Activated naive CD4-positive, alpha-beta T cell treated with anti-CD3 and anti-CD28 coated beads, Interleukin-2, amount 50 U/mL, for 16 hours (primary cell): ENCODE data around the gene RAB11FIP4.

Experiments
- DNase-seq: peaks from one replicate; pipeline ENCODE4 v3.0.0-alpha.2; 2020

Gene RAB11FIP4

GRCh38 chr17:31388351-31388750 is 3.1 kb upstream of the RAB11FIP4 start:
- no peak for DNase-seq

- peak; percentile 47 for DNase-seq
Measured at GRCh38 chr17:31388770-31389656, 2.5 kb upstream of the RAB11FIP4 start.

GRCh38 chr17:31389657-31390381 is 1.7 kb upstream of the RAB11FIP4 start:
- no peak for DNase-seq

GRCh38 chr17:31390426-31390747 is 1.1 kb upstream of the RAB11FIP4 start:
- DNase-seq = no peak

- no peak for DNase-seq
Measured at GRCh38 chr17:31390748-31391495, 553 bp upstream of the RAB11FIP4 start.

- DNase-seq = no peak
Measured at GRCh38 chr17:31392002-31392855, 754 bp downstream of the RAB11FIP4 start.

GRCh38 chr17:31392856-31393748 is 1.6 kb downstream of the RAB11FIP4 start:
- no peak for DNase-seq

- no peak for DNase-seq
Measured at GRCh38 chr17:31393749-31394146, 2.3 kb downstream of the RAB11FIP4 start.

GRCh38 chr17:31394544-31394943 is 3.1 kb downstream of the RAB11FIP4 start:
- peak; percentile 33 for DNase-seq

GRCh38 chr17:31397256-31397939 is 5.9 kb downstream of the RAB11FIP4 start:
- no peak for DNase-seq

GRCh38 chr17:31398381-31399311 is 7.2 kb downstream of the RAB11FIP4 start:
- no peak for DNase-seq

GRCh38 chr17:31400481-31400950 is 9.0 kb downstream of the RAB11FIP4 start:
- no peak for DNase-seq

GRCh38 chr17:31401456-31402254 is 10.2 kb downstream of the RAB11FIP4 start:
- DNase-seq = no peak

GRCh38 chr17:31404028-31404949 is 12.8 kb downstream of the RAB11FIP4 start:
- no peak for DNase-seq

- no peak for DNase-seq
Measured at GRCh38 chr17:31405890-31406371, 14.5 kb downstream of the RAB11FIP4 start.

- DNase-seq = no peak
Measured at GRCh38 chr17:31408586-31408985, 17.1 kb downstream of the RAB11FIP4 start.

GRCh38 chr17:31411707-31412285 is 20.3 kb downstream of the RAB11FIP4 start:
- DNase-seq = no peak
